ENCODE results near the gene FANCC.
"Not testable (repeated sequence)": the region's sequence is repeated elsewhere in the genome, so short reads cannot be mapped to it uniquely, and the experiment has no call there.

Gene FANCC

DNA sequence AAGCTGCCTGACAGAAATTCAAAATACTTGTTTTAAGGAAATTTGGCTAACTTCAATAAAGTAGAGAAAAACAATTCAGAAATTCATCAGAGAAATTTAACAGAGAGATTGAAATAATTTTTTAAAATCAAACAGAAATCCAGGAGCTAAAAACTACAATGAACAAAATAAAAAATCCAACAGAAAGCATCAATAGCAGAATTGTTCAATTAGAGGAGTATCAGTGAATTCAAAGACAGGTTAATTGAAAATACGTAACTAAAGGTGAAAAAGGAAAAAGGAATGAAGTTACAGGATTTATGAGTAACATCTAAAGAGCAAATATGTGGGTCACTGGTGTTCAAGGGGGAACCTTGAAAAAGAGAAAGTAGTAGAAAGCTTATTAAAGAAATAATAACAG, 36.8 kb downstream of the FANCC start:
- DNase-seq, result no peak

GRCh38 chr9:95277509-95277908, 40.0 kb downstream of the FANCC start:
- no peak for DNase-seq

DNA sequence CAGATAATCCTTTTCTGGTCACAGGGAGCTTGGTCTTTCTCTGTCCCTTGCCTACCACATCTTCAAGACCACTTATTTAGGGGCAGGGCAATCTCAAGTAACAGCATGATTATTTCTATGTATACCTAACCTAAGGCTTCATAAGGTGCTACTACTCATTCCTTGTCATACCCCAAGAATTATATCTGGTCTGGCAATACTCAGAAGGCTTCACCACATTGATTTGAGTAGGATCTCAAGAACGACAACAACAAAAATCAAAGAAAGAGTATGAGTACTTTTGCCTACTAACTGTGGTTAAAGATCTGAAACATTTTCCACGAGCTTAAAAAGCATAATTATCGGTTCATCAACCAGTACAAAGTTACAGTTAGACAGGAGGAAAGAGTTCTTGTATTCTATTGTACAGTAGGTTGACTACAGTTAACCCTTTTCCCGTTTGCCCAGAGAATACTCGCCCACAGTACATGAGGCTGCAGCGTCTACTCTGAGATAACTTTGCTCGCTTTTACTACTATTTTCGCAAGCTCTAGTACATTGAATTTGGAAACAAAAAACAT, 41.0 kb downstream of the FANCC start:
- DNase-seq, result no peak

- DNase-seq, result not testable (repeated sequence)
These were observed 43.3 kb downstream of the FANCC start for GRCh38 chr9:95274160-95274559.

DNA sequence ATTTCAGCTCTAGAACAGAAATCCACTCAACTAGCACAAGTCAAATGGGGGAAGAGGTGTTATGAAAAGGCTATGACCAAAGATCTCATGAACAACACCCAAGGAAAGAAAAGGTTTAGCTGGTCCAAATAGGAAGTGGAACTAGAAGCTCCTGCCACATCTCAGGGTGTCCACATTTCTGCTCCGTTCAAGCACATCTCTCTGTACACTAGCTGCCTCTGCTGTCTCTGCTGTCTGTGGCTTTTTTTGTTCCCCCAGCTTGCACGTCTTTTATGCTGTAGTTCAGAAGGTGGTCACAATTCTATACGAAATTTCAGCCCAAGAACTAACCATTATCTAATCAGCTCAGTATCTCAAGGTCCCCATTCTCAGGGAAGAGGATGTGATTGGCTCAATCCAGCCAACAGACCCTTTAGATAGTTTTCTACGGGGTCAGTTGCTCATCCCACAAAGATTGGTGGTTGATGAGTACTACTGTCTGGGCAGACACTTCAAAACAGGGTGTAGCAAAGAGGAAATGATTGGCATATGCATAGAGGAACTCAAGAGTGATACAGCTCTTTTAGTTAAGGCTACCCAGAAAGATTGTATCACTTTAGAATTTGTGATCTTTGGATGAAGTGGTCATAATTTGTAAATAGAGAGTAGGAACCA, 44.0 kb downstream of the FANCC start:
- DNase-seq, result no peak

DNA sequence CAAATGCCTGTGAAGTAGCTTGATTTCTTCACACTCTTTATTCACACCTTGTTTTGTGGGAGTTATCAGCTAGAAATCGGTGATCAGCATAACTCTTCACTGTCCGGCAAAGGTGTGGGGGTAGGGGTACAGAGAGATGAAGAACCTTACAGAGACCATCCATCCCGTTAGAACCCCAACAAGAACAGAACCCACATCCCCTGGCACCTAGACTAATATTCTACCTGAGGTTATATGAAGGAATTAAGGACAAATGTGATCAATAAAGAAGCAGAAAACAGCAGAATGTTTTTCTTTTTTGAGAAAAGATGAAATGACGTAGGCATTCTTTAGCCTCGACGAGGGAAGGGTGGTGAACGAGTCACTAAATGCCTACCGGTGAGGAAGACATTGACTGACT, 44.7 kb downstream of the FANCC start:
- DNase-seq, result no peak

DNA sequence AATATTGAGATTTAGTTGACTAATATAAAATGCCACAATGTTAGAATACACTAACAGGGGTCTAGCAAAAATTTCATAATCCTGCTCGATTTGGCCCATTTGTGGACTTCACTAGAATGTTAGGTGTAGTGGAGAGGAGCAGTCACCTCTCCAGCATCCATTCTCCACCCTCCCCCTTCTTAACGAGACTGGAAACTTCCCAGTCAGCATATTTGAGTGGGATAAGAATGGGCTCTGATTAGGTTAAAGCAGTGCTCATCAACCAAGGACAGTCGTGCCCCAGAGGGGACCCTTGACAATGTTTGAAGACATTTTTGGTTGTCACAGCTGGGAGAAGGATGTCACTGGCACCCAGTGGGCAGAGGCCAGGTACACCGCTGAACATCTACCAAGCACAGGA, 46.7 kb downstream of the FANCC start:
- DNase-seq, result no peak

- DNase-seq, result not testable (repeated sequence)
These were observed 47.4 kb downstream of the FANCC start for GRCh38 chr9:95269803-95270773.

- no peak for DNase-seq
These were observed 48.8 kb downstream of the FANCC start for GRCh38 chr9:95268681-95269080.

- no peak for DNase-seq
These were observed 50.9 kb downstream of the FANCC start for GRCh38 chr9:95266649-95267048.

GRCh38 chr9:95265960-95266359, 51.5 kb downstream of the FANCC start:
- no peak for DNase-seq

DNA sequence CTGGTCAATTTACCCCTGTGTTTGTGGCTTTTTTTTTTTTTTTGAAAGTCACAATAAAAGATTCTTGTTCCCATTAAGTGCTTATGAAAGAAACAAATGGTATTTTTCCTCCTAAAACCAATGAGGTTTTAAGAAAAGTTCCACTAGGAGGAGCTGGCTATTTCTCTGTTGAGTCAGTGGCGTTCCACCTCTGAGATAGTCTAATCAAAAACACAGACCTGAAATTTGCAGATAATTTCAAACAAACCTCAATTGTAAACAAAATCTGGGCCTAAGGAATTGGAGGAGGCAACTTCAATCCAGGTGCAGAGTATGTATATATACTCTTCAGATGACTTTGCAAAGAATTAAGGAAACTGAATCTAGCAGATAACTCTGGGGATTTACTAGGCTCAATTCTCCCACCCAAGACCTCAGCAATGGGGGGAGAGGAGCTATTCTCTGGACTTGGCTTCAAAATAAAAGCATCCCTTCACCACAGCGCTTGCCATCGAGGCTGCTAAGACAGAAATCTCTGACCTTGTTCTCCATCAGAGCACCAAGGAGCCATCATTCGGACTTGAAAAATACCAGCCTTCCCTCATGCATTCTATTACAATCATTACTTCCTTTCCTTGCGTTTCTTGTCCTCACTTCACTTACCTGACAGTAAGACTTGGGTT, 52.4 kb downstream of the FANCC start:
- no peak for DNase-seq

DNA sequence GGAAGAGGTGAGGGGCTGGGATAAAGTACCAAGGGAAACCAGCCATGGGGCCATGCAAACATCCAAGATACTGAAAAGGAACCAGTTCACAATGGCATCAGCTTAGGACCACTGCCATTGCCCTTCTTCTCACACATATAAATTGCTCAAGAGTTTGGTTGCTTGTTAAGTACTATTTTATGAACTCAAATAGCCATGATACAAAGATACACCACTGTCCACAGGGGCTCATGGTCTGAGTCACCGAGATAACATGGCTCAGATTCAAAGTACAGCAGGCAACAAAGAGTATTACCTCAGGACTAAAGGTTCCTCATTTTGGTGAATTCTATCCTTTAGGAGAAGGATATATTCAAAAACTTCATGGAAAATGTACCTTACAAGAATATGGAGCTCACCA, 55.6 kb downstream of the FANCC start:
- DNase-seq, result no peak

DNA sequence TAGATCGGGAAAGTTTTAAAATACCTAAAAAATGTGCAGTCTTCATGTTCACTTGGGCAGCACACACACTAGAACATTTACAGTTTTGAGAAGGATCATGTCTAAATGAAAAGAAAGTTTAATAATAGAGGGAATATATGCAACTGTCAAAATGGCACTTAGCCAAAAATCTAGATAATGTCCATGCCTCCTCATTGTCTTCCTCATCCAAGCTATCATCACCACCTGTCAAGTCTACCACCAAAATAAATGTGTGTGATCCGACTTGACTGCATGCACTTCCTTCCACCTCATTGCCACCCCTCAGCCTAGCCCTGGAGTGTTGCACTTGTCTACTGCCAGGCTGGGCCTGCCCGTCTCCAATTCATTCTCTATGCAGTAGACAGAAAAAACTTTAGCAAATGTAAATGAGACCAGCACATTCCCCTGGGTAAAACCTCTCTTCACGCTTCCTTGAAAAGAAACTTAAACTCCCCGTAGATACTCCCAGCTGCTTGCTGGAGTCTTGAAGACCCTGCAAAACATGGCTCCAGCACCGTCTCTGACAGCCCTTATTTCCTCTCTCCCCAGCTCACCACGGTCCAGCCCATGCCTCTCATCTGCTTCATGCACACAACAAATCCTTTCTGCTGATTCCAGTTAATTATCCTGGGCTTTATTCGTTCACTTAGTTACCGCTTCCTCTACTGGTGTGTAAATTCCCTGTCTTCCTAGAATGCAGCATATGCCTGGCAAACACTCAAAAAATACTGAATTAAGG, 66.9 kb downstream of the FANCC start:
- no peak for DNase-seq

GRCh38 chr9:95249986-95250385, 67.5 kb downstream of the FANCC start:
- no peak for DNase-seq

GRCh38 chr9:95246547-95246946, 71.0 kb downstream of the FANCC start:
- DNase-seq, result no peak

DNA sequence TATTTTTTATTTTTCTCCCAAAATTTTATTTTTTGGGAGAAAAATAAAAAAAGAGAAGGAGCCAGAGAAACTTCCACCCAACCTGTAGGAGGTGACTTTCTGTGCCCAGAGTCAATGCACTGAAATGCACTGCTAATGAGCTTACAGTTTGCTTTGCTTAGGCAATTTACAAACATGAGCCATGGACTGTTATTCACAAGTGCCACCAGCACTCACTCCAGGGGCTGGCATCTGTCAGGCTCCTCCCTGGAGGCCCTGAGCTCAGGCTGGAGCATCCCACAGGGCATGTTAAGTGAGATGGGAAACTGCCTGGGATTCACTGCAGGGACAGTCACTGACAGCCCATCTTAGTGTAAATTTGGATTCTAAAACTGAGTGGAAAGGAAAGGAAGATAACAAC, 74.9 kb downstream of the FANCC start:
- no peak for DNase-seq

- no peak for DNase-seq
These were observed 78.4 kb downstream of the FANCC start for GRCh38 chr9:95239071-95239470.

DNA sequence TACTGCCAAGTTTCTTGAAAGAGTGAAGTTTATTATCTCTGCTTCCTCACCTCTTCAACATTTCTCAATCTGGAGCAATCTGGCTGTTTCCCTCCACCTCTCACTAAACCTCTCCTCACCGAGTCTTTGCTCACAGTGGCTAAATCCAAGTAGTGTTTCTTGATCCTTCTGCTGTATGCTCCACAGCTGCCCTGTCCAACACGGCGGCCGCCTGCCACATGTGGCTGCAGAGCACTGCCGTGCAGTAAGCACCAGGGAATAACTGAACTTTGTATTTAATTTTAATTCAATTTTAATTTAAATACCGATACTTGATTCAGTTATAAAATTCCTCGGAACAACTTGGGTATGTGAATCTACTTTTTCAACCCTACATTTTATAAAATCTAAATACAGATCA, 80.2 kb downstream of the FANCC start:
- DNase-seq, result no peak

DNA sequence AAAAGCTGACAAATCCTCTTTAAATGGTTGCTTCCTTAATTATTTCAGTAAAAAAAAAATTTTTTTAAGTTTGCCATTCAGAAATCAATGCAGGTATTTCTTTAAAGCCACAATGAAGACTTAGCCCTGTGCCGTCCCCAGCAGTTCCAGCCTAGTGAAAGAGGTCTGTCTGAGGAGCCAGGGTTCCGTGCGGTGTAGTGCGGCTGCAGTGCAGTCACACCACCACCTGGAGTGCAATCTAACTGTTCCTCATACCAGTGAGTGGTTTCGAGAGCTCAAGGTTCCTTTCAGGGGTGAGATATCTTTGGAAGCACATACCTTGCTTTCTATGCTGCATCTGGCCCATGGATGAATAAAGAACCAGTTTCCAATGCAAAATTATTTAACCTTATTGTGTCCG, 87.5 kb downstream of the FANCC start:
- no peak for DNase-seq

GRCh38 chr9:95229230-95229915, 88.1 kb downstream of the FANCC start:
- DNase-seq, result no peak

- no peak for DNase-seq
These were observed 90.6 kb downstream of the FANCC start for GRCh38 chr9:95226921-95227320.

Data from amniotic stem cell (primary cell).